ENCODE data around the gene IFT57. TPM values are rescaled to one million over a fixed set of nuclear protein-coding genes. Genes with fewer than 3 reads are reported as not detected.

Gene IFT57
- polyA plus RNA-seq, 1 donor from 2014 or later, result 70.7 TPM

DNA sequence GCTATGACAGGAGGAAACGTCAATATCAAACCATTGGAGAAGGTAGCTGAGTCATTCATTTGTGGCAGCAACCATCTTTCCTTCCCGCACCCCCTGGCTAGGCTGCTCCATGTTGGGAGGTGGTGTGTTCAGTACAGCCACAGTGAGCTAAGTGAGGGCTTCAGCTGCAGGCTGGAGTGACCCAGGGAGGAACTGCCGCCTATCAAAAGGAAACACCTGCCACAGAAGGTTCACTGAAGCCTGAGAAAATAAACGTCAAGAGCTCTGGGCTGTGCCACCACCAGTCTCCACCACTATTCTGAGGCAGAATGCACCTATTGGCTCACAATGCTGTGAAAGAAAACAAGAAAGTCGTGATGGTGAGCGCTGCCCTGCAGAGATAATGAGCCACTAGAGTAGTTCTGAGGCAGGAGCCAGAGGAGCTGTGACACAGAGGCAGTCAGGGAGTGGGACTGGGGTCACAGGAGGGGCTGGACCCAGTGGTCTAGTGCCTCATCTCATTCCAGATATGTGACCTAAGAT is 96.6 kb downstream of the IFT57 start:
- H3K27me3 ChIP-seq (ENCODE audit: insufficient read depth, low read depth, low read length), result no peaks in the 10 kb centered on the region
- no peaks in the 10 kb centered on the region for H4K20me1 ChIP-seq (ENCODE audit: insufficient read depth)
- no peaks in the 10 kb centered on the region for H3K79me2 ChIP-seq (replicated peaks; ENCODE audit: insufficient read depth, low read length)
- H3K27ac ChIP-seq (ENCODE audit: low read length), result peak overlapping the region; percentile 66
- no peak overlapping the region for H3K4me2 ChIP-seq (ENCODE audit: low read length)
- no peaks in the 10 kb centered on the region for H3F3A ChIP-seq (ENCODE audit: insufficient read depth, low read length, poor library complexity, severe bottlenecking)
- H3K4me3 ChIP-seq (ENCODE audit: low read length), result peak overlapping the region; percentile 23
- H3K9me2 ChIP-seq (ENCODE audit: insufficient read depth, low read length), result no peaks in the 10 kb centered on the region
- H3K9ac ChIP-seq (ENCODE audit: low read length), result no peak overlapping the region
- H2AFZ ChIP-seq (ENCODE audit: low read depth, low read length), result no peak overlapping the region
- no peaks in the 10 kb centered on the region for H3K9me3 ChIP-seq (ENCODE audit: low read length)
- peak; percentile 25 for TF ChIP-seq POLR2AphosphoS5 (IDR thresholded peaks at IDR 0.05)
- TF ChIP-seq EP300 (conservative IDR thresholded peaks at IDR 0.05; ENCODE audit: poor library complexity, severe bottlenecking), result peak; percentile 45
- TF ChIP-seq RAD21 (conservative IDR thresholded peaks at IDR 0.05), result peak; percentile 8
- TF ChIP-seq, protein P1, sequence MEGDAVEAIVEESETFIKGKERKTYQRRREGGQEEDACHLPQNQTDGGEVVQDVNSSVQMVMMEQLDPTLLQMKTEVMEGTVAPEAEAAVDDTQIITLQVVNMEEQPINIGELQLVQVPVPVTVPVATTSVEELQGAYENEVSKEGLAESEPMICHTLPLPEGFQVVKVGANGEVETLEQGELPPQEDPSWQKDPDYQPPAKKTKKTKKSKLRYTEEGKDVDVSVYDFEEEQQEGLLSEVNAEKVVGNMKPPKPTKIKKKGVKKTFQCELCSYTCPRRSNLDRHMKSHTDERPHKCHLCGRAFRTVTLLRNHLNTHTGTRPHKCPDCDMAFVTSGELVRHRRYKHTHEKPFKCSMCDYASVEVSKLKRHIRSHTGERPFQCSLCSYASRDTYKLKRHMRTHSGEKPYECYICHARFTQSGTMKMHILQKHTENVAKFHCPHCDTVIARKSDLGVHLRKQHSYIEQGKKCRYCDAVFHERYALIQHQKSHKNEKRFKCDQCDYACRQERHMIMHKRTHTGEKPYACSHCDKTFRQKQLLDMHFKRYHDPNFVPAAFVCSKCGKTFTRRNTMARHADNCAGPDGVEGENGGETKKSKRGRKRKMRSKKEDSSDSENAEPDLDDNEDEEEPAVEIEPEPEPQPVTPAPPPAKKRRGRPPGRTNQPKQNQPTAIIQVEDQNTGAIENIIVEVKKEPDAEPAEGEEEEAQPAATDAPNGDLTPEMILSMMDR (IDR thresholded peaks at IDR 0.05; ENCODE audit: poor library complexity, severe bottlenecking), result no peak
- H3K36me3 ChIP-seq (ENCODE audit: insufficient read depth, low read length), result no peaks in the 10 kb centered on the region

DNA sequence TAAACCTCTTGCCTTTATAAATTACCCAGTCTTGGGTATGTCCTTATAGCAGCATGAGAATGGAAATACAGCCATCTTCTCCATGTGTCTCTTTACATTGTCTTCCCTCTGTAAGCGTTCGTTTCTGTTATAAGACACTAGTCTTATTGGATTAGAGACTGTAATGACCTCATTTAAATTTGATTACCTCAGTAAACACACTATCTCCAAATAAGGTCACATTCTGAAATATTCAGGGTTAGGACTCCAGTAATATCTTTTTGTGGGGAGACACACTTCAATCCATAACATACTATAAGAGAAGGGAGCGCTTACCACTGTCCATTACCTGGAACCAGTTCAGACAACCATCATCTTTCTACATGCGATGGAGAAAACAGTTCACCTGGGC is 97.1 kb downstream of the IFT57 start:
- TF ChIP-seq MXI1 (conservative IDR thresholded peaks at IDR 0.05; ENCODE audit: poor library complexity, severe bottlenecking) (no peak), RAD21 (conservative IDR thresholded peaks at IDR 0.05) (no peak), EZH2 (IDR thresholded peaks at IDR 0.05; ENCODE audit: borderline replicate concordance, insufficient read depth, low read length, poor library complexity, severe bottlenecking) (no peak), SMC3 (conservative IDR thresholded peaks at IDR 0.05; ENCODE audit: poor library complexity) (no peak), TAF1 (IDR thresholded peaks at IDR 0.05; ENCODE audit: low read depth) (no peak), EP300 (conservative IDR thresholded peaks at IDR 0.05; ENCODE audit: poor library complexity, severe bottlenecking) (no peak), POLR2AphosphoS5 (IDR thresholded peaks at IDR 0.05) (no peak)
- TF ChIP-seq, protein P1 (IDR thresholded peaks at IDR 0.05; ENCODE audit: poor library complexity, severe bottlenecking), result no peak
- TF ChIP-seq, protein P2, sequence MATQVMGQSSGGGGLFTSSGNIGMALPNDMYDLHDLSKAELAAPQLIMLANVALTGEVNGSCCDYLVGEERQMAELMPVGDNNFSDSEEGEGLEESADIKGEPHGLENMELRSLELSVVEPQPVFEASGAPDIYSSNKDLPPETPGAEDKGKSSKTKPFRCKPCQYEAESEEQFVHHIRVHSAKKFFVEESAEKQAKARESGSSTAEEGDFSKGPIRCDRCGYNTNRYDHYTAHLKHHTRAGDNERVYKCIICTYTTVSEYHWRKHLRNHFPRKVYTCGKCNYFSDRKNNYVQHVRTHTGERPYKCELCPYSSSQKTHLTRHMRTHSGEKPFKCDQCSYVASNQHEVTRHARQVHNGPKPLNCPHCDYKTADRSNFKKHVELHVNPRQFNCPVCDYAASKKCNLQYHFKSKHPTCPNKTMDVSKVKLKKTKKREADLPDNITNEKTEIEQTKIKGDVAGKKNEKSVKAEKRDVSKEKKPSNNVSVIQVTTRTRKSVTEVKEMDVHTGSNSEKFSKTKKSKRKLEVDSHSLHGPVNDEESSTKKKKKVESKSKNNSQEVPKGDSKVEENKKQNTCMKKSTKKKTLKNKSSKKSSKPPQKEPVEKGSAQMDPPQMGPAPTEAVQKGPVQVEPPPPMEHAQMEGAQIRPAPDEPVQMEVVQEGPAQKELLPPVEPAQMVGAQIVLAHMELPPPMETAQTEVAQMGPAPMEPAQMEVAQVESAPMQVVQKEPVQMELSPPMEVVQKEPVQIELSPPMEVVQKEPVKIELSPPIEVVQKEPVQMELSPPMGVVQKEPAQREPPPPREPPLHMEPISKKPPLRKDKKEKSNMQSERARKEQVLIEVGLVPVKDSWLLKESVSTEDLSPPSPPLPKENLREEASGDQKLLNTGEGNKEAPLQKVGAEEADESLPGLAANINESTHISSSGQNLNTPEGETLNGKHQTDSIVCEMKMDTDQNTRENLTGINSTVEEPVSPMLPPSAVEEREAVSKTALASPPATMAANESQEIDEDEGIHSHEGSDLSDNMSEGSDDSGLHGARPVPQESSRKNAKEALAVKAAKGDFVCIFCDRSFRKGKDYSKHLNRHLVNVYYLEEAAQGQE (IDR thresholded peaks at IDR 0.05; ENCODE audit: borderline replicate concordance), result no peak
- no peak overlapping the region for H3K4me2 ChIP-seq (ENCODE audit: low read length)

More for the DNA sequence above, 97.1 kb downstream of the IFT57 start:
- no peaks in the 10 kb centered on the region for H3K36me3 ChIP-seq (ENCODE audit: insufficient read depth, low read length)
- H3F3A ChIP-seq (ENCODE audit: insufficient read depth, low read length, poor library complexity, severe bottlenecking), result no peaks in the 10 kb centered on the region
- no peak overlapping the region for H3K9ac ChIP-seq (ENCODE audit: low read length)
- H3K4me3 ChIP-seq (ENCODE audit: low read length), result no peak overlapping the region
- H3K9me3 ChIP-seq (ENCODE audit: low read length), result no peaks in the 10 kb centered on the region
- H3K27me3 ChIP-seq (ENCODE audit: insufficient read depth, low read depth, low read length), result no peaks in the 10 kb centered on the region
- no peak overlapping the region for H2AFZ ChIP-seq (ENCODE audit: low read depth, low read length)
- no peaks in the 10 kb centered on the region for H4K20me1 ChIP-seq (ENCODE audit: insufficient read depth)
- no peaks in the 10 kb centered on the region for H3K79me2 ChIP-seq (replicated peaks; ENCODE audit: insufficient read depth, low read length)
- H3K27ac ChIP-seq (ENCODE audit: low read length), result peak overlapping the region; percentile 66
- H3K9me2 ChIP-seq (ENCODE audit: insufficient read depth, low read length), result no peaks in the 10 kb centered on the region

Data from neural cell (in vitro differentiated cells).